Liver (tissue), 2 donors: Measurements from ENCODE around the gene FAM43B.

Experiments
- ZBTB33 ChIP-seq: IDR thresholded peaks from 2 replicates; pipeline ENCODE4 v1.6.1; 2016; ENCODE audit warnings: antibody characterized with exemption
- TF ChIP-seq, protein P1 (sequence below): fragments of 150-350 bp; IDR thresholded peaks from 2 replicates; pipeline ENCODE4 v1.5.1; 2017; ENCODE audit warnings: improper control_type of control experiment, low read depth, low read length; ENCODE audit not compliant: missing input control
- donor health status: healthy.

DNA sequence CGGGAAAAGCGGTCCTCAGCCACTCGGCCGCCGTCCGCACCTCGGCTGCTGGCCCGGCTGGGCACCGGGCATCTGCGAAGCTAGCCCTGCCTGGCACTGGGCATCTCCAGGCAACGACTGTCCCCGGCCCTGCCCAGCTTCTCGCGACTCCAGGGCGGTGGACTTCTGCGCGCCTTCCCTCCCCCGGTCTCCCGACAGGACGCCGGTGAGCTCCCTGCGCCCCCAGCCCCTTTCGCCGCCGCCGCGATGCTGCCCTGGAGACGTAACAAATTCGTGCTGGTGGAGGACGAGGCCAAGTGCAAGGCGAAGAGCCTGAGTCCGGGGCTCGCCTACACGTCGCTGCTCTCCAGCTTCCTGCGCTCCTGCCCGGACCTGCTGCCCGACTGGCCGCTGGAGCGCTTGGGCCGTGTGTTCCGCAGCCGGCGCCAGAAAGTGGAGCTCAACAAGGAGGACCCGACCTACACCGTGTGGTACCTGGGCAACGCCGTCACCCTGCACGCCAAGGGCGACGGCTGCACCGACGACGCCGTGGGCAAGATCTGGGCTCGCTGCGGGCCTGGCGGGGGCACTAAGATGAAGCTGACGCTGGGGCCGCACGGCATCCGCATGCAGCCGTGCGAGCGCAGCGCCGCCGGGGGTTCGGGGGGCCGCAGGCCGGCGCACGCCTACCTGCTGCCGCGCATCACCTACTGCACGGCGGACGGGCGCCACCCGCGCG lies 514 bp downstream of the FAM43B start:
- TF ChIP-seq, protein P1, sequence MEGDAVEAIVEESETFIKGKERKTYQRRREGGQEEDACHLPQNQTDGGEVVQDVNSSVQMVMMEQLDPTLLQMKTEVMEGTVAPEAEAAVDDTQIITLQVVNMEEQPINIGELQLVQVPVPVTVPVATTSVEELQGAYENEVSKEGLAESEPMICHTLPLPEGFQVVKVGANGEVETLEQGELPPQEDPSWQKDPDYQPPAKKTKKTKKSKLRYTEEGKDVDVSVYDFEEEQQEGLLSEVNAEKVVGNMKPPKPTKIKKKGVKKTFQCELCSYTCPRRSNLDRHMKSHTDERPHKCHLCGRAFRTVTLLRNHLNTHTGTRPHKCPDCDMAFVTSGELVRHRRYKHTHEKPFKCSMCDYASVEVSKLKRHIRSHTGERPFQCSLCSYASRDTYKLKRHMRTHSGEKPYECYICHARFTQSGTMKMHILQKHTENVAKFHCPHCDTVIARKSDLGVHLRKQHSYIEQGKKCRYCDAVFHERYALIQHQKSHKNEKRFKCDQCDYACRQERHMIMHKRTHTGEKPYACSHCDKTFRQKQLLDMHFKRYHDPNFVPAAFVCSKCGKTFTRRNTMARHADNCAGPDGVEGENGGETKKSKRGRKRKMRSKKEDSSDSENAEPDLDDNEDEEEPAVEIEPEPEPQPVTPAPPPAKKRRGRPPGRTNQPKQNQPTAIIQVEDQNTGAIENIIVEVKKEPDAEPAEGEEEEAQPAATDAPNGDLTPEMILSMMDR, result no peak
- TF ChIP-seq ZBTB33, result no peak
